GM12874 (cell line): ENCODE results near the gene SLC35A2.

Experiments
- CTCF ChIP-seq: IDR thresholded peaks from 2 replicates; pipeline ENCODE4 v1.5.1; 2011; ENCODE audit warnings: low read depth, mild to moderate bottlenecking, control low read depth, low read length, moderate library complexity; ENCODE audit not compliant: insufficient read depth

SLC35A2 gene

GRCh38 chrX:48914593-48915493, 3.4 kb upstream of the SLC35A2 start:
- TF ChIP-seq CTCF, result no peak

DNA sequence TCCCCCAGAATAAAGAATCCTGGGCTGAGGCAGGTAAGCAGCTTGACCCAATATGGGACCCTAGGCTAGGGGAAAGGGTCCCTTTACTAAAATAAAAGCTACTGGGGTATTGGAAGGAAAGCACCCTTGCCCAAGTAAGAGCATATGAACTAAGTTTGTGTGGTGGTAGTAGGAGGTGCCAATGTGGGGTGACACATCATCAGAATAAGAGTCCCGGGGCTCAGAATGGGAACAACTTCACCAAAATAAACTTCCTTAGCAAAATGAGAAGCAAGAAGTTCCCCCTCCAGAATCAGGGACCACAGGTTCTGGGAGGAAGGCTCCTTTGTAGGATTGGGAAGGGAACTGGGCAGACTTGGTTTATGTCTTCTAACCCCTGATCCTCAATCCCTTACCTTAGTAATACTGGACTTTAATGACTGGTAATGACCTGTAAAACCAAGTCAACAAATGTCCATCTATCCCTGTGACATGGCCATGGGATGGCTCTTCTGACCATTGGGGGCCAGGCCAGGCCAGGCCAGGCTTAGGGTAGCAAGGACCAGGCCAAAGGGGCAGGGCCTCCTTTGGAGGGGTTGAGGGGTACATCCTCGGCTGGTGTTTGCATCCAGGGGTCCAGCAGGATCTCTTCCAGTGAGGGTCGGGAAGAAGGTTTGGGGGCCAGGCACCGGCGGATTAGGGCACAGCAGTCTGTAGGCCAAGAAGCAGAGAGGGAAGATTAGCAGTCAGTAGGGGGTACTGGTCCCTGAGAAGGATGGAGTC, 2.3 kb upstream of the SLC35A2 start:
- TF ChIP-seq CTCF, result no peak

DNA sequence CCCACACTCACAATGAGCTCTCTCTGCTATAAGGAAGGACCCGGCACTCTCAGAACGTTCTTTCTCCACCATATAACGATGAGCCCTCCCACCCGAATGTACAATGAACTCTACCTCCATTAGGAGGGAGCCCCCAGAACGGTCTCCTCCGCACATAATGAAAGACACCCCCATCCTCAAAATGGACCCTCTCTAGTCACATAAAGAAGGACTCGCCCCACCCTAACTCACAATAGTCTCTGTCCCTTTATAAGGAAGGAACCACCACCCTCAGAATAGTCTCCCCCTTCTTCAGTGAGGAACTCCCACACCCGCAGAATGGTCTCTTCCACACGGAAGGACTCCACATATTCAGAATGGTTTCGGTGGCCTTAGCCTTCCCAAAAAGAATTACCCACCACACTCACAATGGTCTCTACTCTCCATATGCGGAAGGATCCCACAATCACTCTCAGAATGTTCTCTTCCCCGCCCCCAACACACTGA, 477 bp downstream of the SLC35A2 start:
- no peak for TF ChIP-seq CTCF

DNA sequence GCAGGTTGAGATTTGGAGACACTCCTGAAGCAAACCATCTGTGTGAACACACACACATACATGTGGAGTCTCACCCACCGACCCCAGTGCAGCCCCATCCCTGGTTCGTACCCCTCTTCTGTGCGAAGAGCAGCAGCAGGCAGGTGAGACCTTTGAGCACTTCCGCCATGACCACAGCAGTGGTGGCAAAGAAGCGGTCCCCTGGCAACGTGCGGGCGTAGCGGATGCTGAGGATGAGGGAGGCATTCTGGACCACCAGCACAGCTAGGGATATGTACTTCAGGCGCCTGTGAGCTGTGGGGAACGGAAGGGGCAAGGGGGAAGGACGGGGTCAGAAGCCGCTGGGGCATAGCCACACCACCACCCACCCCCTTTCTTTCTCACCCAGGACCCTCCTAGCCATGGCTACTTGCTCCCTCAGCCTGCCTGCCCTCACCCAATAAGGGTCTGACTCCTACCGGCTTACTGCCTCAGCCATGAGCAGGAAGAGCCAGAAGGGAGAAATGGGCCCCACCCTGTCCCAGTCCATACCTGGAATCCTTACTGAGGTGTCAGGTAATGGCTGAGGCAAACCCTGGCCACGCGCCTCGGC, 1.6 kb downstream of the SLC35A2 start:
- TF ChIP-seq CTCF, result no peak

DNA sequence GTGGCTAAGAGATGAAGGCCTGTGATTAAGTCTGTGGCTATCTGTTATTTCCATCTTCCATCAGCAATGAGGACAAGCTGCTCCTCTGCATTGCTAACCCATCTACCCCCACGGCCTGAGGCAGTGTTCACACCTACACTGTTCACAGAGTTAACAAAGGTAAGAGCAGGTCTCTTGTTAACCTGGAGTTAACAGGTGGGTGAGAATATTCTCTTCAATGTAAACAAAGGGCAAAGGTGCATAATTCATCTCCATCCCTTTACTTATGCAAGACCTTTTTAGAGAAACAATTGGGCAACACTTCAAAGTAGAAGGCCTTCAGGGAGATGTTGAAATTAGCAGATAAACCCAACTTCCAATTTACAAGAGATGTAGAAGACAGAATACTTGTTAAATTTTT, 2.8 kb downstream of the SLC35A2 start:
- no peak for TF ChIP-seq CTCF

GRCh38 chrX:48905090-48905790, 6.2 kb downstream of the SLC35A2 start:
- TF ChIP-seq CTCF, result no peak
